ENCODE data around the gene ALKBH1.

ALKBH1 gene

DNA sequence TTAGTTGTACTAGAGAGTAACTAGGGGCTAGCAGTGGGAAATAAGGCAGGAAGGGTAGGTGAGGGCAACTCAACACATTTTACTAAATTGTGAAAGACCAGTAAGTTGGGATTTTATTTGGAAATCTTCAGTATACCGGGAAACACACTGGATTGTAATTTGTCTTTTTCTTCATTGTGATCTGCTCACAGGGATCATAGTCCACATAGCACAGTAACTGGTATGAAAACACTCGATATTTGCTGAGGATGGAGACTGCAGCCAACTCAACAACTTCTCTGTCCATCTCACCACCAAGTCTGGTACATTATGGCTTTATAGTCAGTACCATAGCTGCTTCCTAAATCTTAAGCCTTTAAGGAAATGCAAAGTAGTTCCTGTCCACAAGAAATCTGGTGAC is 2.5 kb upstream of the ALKBH1 start:
- TF ChIP-seq, protein P1, sequence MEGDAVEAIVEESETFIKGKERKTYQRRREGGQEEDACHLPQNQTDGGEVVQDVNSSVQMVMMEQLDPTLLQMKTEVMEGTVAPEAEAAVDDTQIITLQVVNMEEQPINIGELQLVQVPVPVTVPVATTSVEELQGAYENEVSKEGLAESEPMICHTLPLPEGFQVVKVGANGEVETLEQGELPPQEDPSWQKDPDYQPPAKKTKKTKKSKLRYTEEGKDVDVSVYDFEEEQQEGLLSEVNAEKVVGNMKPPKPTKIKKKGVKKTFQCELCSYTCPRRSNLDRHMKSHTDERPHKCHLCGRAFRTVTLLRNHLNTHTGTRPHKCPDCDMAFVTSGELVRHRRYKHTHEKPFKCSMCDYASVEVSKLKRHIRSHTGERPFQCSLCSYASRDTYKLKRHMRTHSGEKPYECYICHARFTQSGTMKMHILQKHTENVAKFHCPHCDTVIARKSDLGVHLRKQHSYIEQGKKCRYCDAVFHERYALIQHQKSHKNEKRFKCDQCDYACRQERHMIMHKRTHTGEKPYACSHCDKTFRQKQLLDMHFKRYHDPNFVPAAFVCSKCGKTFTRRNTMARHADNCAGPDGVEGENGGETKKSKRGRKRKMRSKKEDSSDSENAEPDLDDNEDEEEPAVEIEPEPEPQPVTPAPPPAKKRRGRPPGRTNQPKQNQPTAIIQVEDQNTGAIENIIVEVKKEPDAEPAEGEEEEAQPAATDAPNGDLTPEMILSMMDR (IDR thresholded peaks at IDR 0.05; ENCODE audit: control insufficient read depth, insufficient read depth, low read depth, low read length, missing control alignments), result no peak
- H3K4me3 ChIP-seq (ENCODE audit: control insufficient read depth, low read depth, low read length), result no peak overlapping the region
- DNase-seq (ENCODE audit: low read depth), result no peak

- peak overlapping the region; percentile 7; the same call in 1 of the 2 replicates for H3K4me3 ChIP-seq (ENCODE audit: control insufficient read depth, low read depth, low read length)
- no peak for DNase-seq (ENCODE audit: low read depth)
- TF ChIP-seq, protein P1 (IDR thresholded peaks at IDR 0.05; ENCODE audit: control insufficient read depth, insufficient read depth, low read depth, low read length, missing control alignments), result no peak
Observed at GRCh38 chr14:77709412-77709811, 1.6 kb upstream of the ALKBH1 start.

GRCh38 chr14:77708749-77709148 is 926 bp upstream of the ALKBH1 start:
- H3K4me3 ChIP-seq (ENCODE audit: control insufficient read depth, low read depth, low read length), result peak overlapping the region; percentile 67
- TF ChIP-seq, protein P1 (IDR thresholded peaks at IDR 0.05; ENCODE audit: control insufficient read depth, insufficient read depth, low read depth, low read length, missing control alignments), result no peak
- DNase-seq (ENCODE audit: low read depth), result no peak

DNA sequence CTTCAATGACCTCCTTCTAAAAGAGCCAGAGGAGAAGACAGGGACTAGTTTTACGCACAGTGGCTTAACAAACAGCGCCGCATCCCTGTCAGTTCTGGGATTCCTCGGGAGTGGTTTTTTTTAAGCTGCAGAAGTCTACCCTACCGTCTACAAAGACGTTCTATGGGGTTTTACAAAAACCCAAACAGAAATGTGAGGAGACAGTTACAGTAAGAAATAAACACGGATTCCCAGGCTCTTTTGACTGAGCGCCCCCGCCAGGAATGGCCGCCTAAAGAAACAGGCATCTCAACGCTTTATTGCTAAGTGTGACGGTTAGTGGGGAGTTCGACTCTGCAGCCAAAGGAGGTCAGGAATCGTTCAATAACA is 484 bp downstream of the ALKBH1 start:
- DNase-seq (ENCODE audit: low read depth), result peak; percentile 13
- peak overlapping the region; percentile 67 for H3K4me3 ChIP-seq (ENCODE audit: control insufficient read depth, low read depth, low read length)
- TF ChIP-seq, protein P1 (IDR thresholded peaks at IDR 0.05; ENCODE audit: control insufficient read depth, insufficient read depth, low read depth, low read length, missing control alignments), result peak; percentile 59

DNA sequence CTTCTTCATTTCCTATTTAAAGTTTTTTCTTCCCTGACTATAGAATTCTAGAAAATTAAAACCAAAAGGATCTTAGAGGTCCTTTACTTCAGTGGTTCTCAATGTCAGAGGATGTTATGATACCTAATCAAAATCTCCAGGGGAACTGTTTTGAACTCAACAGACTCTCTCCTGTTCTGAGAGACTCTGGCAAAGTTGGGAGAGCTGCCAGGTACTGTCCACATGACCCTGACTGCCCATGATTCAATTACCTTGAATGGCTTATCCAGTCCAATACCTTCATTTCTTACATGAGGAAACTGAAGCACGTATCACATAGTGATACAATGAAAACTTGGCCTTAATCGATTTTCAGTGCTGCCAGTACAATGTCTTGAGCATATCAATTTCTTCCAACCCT is 16.6 kb downstream of the ALKBH1 start:
- no peak overlapping the region for H3K4me3 ChIP-seq (ENCODE audit: control insufficient read depth, low read depth, low read length)
- DNase-seq (ENCODE audit: low read depth), result no peak
- TF ChIP-seq, protein P1 (IDR thresholded peaks at IDR 0.05; ENCODE audit: control insufficient read depth, insufficient read depth, low read depth, low read length, missing control alignments), result no peak

DNA sequence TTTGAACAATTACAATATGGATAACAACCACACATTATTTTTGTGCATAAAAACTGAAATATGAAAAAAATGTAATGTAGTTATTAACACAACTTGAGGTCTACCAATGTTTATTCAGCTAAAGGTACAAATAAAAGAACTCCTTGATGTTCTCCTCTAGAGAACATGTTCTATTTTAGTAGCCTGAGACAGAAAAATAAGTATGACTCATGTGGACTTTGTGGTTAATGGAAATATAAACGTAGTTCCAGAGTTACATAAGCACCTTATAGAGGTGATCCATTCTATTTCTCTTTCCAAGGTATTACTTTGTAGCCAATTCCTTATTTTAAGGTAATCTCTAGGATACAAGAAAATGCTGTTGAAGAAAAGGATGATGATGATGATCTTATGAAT is 25.7 kb downstream of the ALKBH1 start:
- TF ChIP-seq, protein P1 (IDR thresholded peaks at IDR 0.05; ENCODE audit: control insufficient read depth, insufficient read depth, low read depth, low read length, missing control alignments), result no peak
- H3K4me3 ChIP-seq (ENCODE audit: control insufficient read depth, low read depth, low read length), result no peak overlapping the region
- no peak for DNase-seq (ENCODE audit: low read depth)
